ENCODE results near the gene HS3ST3A1.
"Not testable (repeated sequence)": the region's sequence is repeated elsewhere in the genome, so short reads cannot be mapped to it uniquely, and the experiment has no call there.

Gene HS3ST3A1

GRCh38 chr17:13569398-13570123, 32.2 kb downstream of the HS3ST3A1 start:
- DNase-seq, result no peak

GRCh38 chr17:13568582-13569397, 32.9 kb downstream of the HS3ST3A1 start:
- no peak for DNase-seq

- no peak for DNase-seq
Measured at GRCh38 chr17:13563866-13564265, 37.9 kb downstream of the HS3ST3A1 start.

- DNase-seq, result no peak
Measured at GRCh38 chr17:13562271-13562800, 39.4 kb downstream of the HS3ST3A1 start.

- DNase-seq, result no peak
Measured at GRCh38 chr17:13561606-13562270, 40.0 kb downstream of the HS3ST3A1 start.

GRCh38 chr17:13560935-13561334, 40.8 kb downstream of the HS3ST3A1 start:
- DNase-seq, result no peak

GRCh38 chr17:13558588-13558987, 43.1 kb downstream of the HS3ST3A1 start:
- DNase-seq, result peak; percentile 41

GRCh38 chr17:13557077-13557476, 44.7 kb downstream of the HS3ST3A1 start:
- no peak for DNase-seq

GRCh38 chr17:13554231-13554630, 47.5 kb downstream of the HS3ST3A1 start:
- no peak for DNase-seq

GRCh38 chr17:13550291-13550690, 51.4 kb downstream of the HS3ST3A1 start:
- no peak for DNase-seq

- DNase-seq, result not testable (repeated sequence)
Measured at GRCh38 chr17:13548576-13548975, 53.2 kb downstream of the HS3ST3A1 start.

- DNase-seq, result no peak
Measured at GRCh38 chr17:13546851-13547250, 54.9 kb downstream of the HS3ST3A1 start.

- DNase-seq, result no peak
Measured at GRCh38 chr17:13545941-13546340, 55.8 kb downstream of the HS3ST3A1 start.

- DNase-seq, result no peak
Measured at GRCh38 chr17:13544765-13545164, 57.0 kb downstream of the HS3ST3A1 start.

- no peak for DNase-seq
Measured at GRCh38 chr17:13544292-13544691, 57.4 kb downstream of the HS3ST3A1 start.

GRCh38 chr17:13542636-13543035, 59.1 kb downstream of the HS3ST3A1 start:
- no peak for DNase-seq

- peak; percentile 89 for DNase-seq
Measured at GRCh38 chr17:13541032-13541480, 60.7 kb downstream of the HS3ST3A1 start.

GRCh38 chr17:13540546-13540945, 61.2 kb downstream of the HS3ST3A1 start:
- DNase-seq, result no peak

- DNase-seq, result no peak
Measured at GRCh38 chr17:13539421-13539820, 62.3 kb downstream of the HS3ST3A1 start.

GRCh38 chr17:13538841-13539411, 62.8 kb downstream of the HS3ST3A1 start:
- DNase-seq, result no peak

- DNase-seq, result peak; percentile 97
Measured at GRCh38 chr17:13537871-13538643, 63.7 kb downstream of the HS3ST3A1 start.

GRCh38 chr17:13537167-13537731, 64.5 kb downstream of the HS3ST3A1 start:
- DNase-seq, result no peak
